PFSK-1 (cell line): ENCODE measurements around the gene RPP30.

Experiments
- POLR2AphosphoS5 ChIP-seq: IDR thresholded peaks from 2 replicates; pipeline ENCODE4 v1.6.1; 2012; ENCODE audit warnings: low read depth, mild to moderate bottlenecking, control low read depth, low read length, moderate library complexity
- REST ChIP-seq, 2 experiments: IDR thresholded peaks; 2 replicates each; pipeline versions ENCODE4 v1.6.1 to v1.8.0; 2011 to 2012; ENCODE audit warnings: low read depth in 2 of 2, low read length in 2 of 2, control low read depth in 1 of 2, inconsistent platforms in 1 of 2, mild to moderate bottlenecking in 1 of 2, moderate library complexity in 1 of 2; ENCODE audit not compliant: insufficient read depth in 1 of 2

GRCh38 chr10:90871279-90871765 lies 452 bp upstream of the RPP30 start:
- no peak for TF ChIP-seq POLR2AphosphoS5
- no peak for TF ChIP-seq REST (IDR thresholded peaks at IDR 0.05; ENCODE audit: insufficient read depth in 1 of 2, low read depth in 2 of 2, low read length in 2 of 2)
